Forelimb muscle (tissue), 1 donor: ENCODE results near the gene LAX1. TPM values are rescaled to one million over a fixed set of nuclear protein-coding genes. Genes with fewer than 3 reads are reported as not detected.
A peak's percentile ranks its signal among the peaks of the same experiment; 100 is the strongest.
"Not testable (repeated sequence)": the region's sequence is repeated elsewhere in the genome, so short reads cannot be mapped to it uniquely, and the experiment has no call there.

Experiments
- DNase-seq: peaks from one replicate; pipeline ENCODE4 v3.0.0-alpha.2; 2013; ENCODE audit warnings: low read depth
- polyA plus RNA-seq: library from polyadenylated mRNA; unstranded; fragments of 120-200 nt; gene quantifications from one replicate; pipeline ENCODE4 v1.2.1, GENCODE V29; 2013; ENCODE audit not compliant: insufficient read length

The LAX1 gene
- polyA plus RNA-seq, 1 donor: 0.19 TPM

- DNase-seq: peak; percentile 35
These were observed 4.7 kb downstream of the LAX1 start for GRCh38 chr1:203769505-203770343.

GRCh38 chr1:203771901-203772301 lies 6.9 kb downstream of the LAX1 start:
- no peak for DNase-seq

- no peak for DNase-seq
These were observed 7.9 kb downstream of the LAX1 start for GRCh38 chr1:203772836-203773235.

- DNase-seq: no peak
These were observed 11.7 kb downstream of the LAX1 start for GRCh38 chr1:203776636-203777035.

GRCh38 chr1:203777596-203777995 lies 12.6 kb downstream of the LAX1 start:
- no peak for DNase-seq

- no peak for DNase-seq
These were observed 13.2 kb downstream of the LAX1 start for GRCh38 chr1:203778146-203778545.

- DNase-seq: no peak
These were observed 13.8 kb downstream of the LAX1 start for GRCh38 chr1:203778789-203779188.

GRCh38 chr1:203781962-203782361 lies 17.0 kb downstream of the LAX1 start:
- DNase-seq: no peak

GRCh38 chr1:203789966-203790365 lies 25.0 kb downstream of the LAX1 start:
- DNase-seq: no peak

- no peak for DNase-seq
These were observed 26.5 kb downstream of the LAX1 start for GRCh38 chr1:203791498-203791897.

GRCh38 chr1:203792486-203792885 lies 27.5 kb downstream of the LAX1 start:
- DNase-seq: no peak

- DNase-seq: not testable (repeated sequence)
These were observed 28.6 kb downstream of the LAX1 start for GRCh38 chr1:203793561-203793960.

- no peak for DNase-seq
These were observed 29.9 kb downstream of the LAX1 start for GRCh38 chr1:203794764-203795440.

- DNase-seq: peak; percentile 95
These were observed 30.7 kb downstream of the LAX1 start, which contains the start of the genes ZBED6 and ZC3H11A for GRCh38 chr1:203795441-203796235. Gene ZBED6, plus strand, starts transcription at chr1:203795623. Its CDS starts 1,900 bp downstream, at chr1:203797523. Gene ZC3H11A, plus strand, starts transcription at chr1:203795623. Its CDS starts 21,448 bp downstream, at chr1:203817071.

- DNase-seq: no peak
These were observed 31.2 kb downstream of the LAX1 start for GRCh38 chr1:203796236-203796605.

- DNase-seq: no peak
These were observed 32.2 kb downstream of the LAX1 start for GRCh38 chr1:203797216-203797615.

- DNase-seq: no peak
These were observed 33.1 kb downstream of the LAX1 start for GRCh38 chr1:203797948-203798655.

GRCh38 chr1:203799157-203799556 lies 34.2 kb downstream of the LAX1 start:
- no peak for DNase-seq

GRCh38 chr1:203799971-203800370 lies 35.0 kb downstream of the LAX1 start:
- DNase-seq: no peak

GRCh38 chr1:203805689-203806088 lies 40.7 kb downstream of the LAX1 start:
- DNase-seq: no peak

- DNase-seq: no peak
These were observed 42.2 kb downstream of the LAX1 start for GRCh38 chr1:203807196-203807595.
